Gastroesophageal sphincter (tissue), 4 donors: ENCODE results near the gene FAM120A. TPM values are rescaled to one million over a fixed set of nuclear protein-coding genes. Genes with fewer than 3 reads are reported as not detected.

ENCODE experiments used
- ATAC-seq: fragments of 150-250 bp; one replicate; pipeline ENCODE4 v1.9.1; 2016; ENCODE audit warnings: mild to moderate bottlenecking, moderate library complexity
- H3K27ac ChIP-seq, 4 donors: fragments of 200-600 bp; sonication (generic) in 3 of 4; 1 replicate in 3 of 4; 2 replicates in 1 of 4; pipeline ENCODE4 v1.5.1; 2016 to 2019
- H3K27me3 ChIP-seq: fragments of 200-600 bp; sonication (generic); one replicate; pipeline ENCODE4 v1.5.1; 2019
- H3K36me3 ChIP-seq, 2 donors: fragments of 200-600 bp; sonication (generic); one replicate each; pipeline ENCODE4 v1.5.1; 2019; ENCODE audit warnings: control low read depth in 1 of 2
- H3K4me1 ChIP-seq, 3 donors: fragments of 200-600 bp; sonication (generic); 1 replicate in 2 of 3; 2 replicates in 1 of 3; pipeline ENCODE4 v1.5.1; 2016 to 2019; ENCODE audit warnings: control low read depth in 2 of 3
- H3K4me3 ChIP-seq, 2 donors: fragments of 200-600 bp; sonication (generic); one replicate each; pipeline ENCODE4 v1.5.1; 2019; ENCODE audit warnings: mild to moderate bottlenecking in 1 of 2, moderate library complexity in 1 of 2
- H3K9me3 ChIP-seq, 3 donors: fragments of 200-600 bp; sonication (generic); one replicate each; pipeline ENCODE4 v1.5.1; 2017 to 2019; ENCODE audit warnings: control low read depth in 2 of 3
- EP300 ChIP-seq: sonication (generic); formaldehyde crosslinking; IDR thresholded peaks from one replicate; pipeline ENCODE4 v1.6.1; 2017; ENCODE audit warnings: antibody characterized with exemption, mild to moderate bottlenecking
- POLR2A ChIP-seq, 2 donors: fragments of 450-650 bp; IDR thresholded peaks; one replicate each; pipeline ENCODE4 v1.6.1; 2017; ENCODE audit warnings: antibody characterized with exemption in 2 of 2, mild to moderate bottlenecking in 2 of 2, moderate library complexity in 1 of 2
- POLR2AphosphoS5 ChIP-seq: sonication (generic); formaldehyde crosslinking; IDR thresholded peaks from one replicate; pipeline ENCODE4 v1.6.1; 2017; ENCODE audit warnings: antibody characterized with exemption
- WGBS, 2 donors: methylation state at CpG; one replicate each; pipeline ENCODE4 v1.1.5; 2018; ENCODE audit warnings: low coverage in 1 of 2; 5-methylcytosine and 5-hydroxymethylcytosine counted together
- total RNA-seq, 4 donors: library from RNA; depleted of rRNA; stranded (reverse); fragments of >200 nt; gene quantifications; one replicate each; pipeline ENCODE4 v1.1.0, GENCODE V29; 2016
- TF ChIP-seq, protein P1 (sequence below), 4 experiments: fragments of 200-600 bp in 2 of 4; fragments of 450-650 bp in 2 of 4; sonication (generic) in 1 of 4; IDR thresholded peaks; one replicate each; pipeline ENCODE4 v1.5.1; 2017 to 2019; ENCODE audit warnings: antibody characterized with exemption in 4 of 4, mild to moderate bottlenecking in 2 of 4, moderate library complexity in 2 of 4

FAM120A gene
- total RNA-seq, 4 donors from 2014 or later = 68.6 to 116 (median 75.7) TPM

DNA sequence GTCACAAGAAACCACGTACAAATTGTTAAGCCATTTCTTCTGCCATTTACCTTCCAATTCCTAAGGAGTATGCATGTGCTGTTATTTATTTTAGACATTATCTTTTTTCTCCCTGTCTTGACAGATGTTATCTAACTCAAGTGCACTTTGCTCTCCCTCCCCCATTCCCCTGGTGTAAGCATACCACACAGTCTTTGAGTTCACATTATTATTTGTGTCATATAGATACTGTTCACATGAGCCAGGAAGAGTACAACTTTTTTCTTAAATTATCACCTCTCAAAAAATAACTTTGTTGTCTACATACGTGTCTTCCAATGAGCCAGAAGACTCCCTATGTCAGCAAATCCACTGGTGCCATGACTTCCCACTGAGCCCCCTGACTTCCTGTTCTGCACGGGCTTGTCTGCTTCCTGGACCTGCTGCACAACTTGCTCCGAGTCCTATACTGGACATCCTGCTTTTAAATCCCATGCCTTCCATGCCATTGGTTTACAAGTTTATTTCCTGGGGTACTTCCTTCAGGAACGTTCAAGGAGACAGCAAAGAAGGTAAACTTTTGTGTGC lies 19.9 kb upstream of the FAM120A start:
- no peak for ATAC-seq
- Histone ChIP-seq H3K9me3 (no peaks in the 10 kb centered on the region), H3K27me3 (no peaks in the 10 kb centered on the region), H3K4me3 (no peak overlapping the region), H3K27ac (no peak overlapping the region), H3K4me1 (no peaks in the 10 kb centered on the region), H3K36me3 (no peaks in the 10 kb centered on the region)
- WGBS, 2 donors = 42 to 57% methylated on average over 4 to 5 of the region's 5 CpGs
- TF ChIP-seq EP300 = no peak
- TF ChIP-seq, protein P1, sequence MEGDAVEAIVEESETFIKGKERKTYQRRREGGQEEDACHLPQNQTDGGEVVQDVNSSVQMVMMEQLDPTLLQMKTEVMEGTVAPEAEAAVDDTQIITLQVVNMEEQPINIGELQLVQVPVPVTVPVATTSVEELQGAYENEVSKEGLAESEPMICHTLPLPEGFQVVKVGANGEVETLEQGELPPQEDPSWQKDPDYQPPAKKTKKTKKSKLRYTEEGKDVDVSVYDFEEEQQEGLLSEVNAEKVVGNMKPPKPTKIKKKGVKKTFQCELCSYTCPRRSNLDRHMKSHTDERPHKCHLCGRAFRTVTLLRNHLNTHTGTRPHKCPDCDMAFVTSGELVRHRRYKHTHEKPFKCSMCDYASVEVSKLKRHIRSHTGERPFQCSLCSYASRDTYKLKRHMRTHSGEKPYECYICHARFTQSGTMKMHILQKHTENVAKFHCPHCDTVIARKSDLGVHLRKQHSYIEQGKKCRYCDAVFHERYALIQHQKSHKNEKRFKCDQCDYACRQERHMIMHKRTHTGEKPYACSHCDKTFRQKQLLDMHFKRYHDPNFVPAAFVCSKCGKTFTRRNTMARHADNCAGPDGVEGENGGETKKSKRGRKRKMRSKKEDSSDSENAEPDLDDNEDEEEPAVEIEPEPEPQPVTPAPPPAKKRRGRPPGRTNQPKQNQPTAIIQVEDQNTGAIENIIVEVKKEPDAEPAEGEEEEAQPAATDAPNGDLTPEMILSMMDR (IDR thresholded peaks at IDR 0.05) = no peak
- no peak for TF ChIP-seq POLR2A (IDR thresholded peaks at IDR 0.05)
- no peak for TF ChIP-seq POLR2AphosphoS5

DNA sequence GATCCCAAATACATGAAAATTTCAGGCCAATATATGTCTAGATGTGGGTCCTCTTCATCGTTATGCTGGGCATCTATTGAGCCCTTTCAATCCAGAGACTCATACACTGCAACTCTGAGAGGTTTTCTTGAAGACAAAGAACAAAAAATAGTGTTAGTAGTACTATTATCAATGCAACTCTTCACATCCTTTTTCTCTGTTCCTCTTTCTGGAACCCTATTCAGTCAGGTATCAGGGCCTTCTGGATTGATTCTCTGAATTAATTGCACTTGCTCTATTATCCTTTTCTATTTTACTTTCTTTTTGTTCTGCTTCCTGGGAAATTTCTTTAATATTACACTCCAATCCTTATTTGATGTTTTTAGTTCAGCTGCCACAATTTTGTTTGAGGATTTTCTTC lies 18.5 kb upstream of the FAM120A start:
- Histone ChIP-seq H3K36me3 (no peaks in the 10 kb centered on the region), H3K27ac (no peak overlapping the region), H3K4me3 (no peak overlapping the region), H3K27me3 (no peaks in the 10 kb centered on the region), H3K4me1 (no peaks in the 10 kb centered on the region), H3K9me3 (no peaks in the 10 kb centered on the region)
- TF ChIP-seq, protein P1 (IDR thresholded peaks at IDR 0.05) = no peak
- TF ChIP-seq POLR2A (IDR thresholded peaks at IDR 0.05) (no peak), EP300 (no peak), POLR2AphosphoS5 (no peak)
- no peak for ATAC-seq
- 79 to 100% methylated on average over 1 of the region's 1 CpG for WGBS, 2 donors

DNA sequence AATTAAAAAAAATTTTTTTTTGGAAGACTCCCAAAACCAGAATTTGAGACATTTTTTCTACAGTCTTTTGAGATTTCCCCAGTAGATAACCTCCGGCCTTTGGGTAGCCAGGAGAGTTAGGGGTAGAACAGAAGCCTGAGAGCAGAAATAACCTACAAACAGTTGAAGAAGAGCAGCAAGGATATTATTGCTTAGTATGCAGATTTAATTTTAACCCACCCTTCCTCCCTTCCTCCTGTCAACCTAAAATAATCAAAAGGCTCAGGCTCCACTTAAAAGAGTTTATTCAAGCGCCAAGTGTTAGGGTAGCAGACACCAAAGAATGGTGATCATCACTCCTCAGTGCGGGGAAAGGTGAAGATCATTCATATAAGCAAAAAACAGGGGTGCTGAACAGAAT lies 17.4 kb upstream of the FAM120A start:
- Histone ChIP-seq H3K4me1 (no peaks in the 10 kb centered on the region), H3K9me3 (no peaks in the 10 kb centered on the region), H3K4me3 (no peak overlapping the region), H3K27ac (no peak overlapping the region), H3K27me3 (no peaks in the 10 kb centered on the region), H3K36me3 (no peaks in the 10 kb centered on the region)
- TF ChIP-seq POLR2A (IDR thresholded peaks at IDR 0.05) = no peak
- TF ChIP-seq EP300 = no peak
- no peak for TF ChIP-seq POLR2AphosphoS5
- TF ChIP-seq, protein P1 (IDR thresholded peaks at IDR 0.05) = no peak
- ATAC-seq = no peak
- WGBS, 2 donors = 72 to 80% methylated on average over 2 to 3 of the region's 3 CpGs

DNA sequence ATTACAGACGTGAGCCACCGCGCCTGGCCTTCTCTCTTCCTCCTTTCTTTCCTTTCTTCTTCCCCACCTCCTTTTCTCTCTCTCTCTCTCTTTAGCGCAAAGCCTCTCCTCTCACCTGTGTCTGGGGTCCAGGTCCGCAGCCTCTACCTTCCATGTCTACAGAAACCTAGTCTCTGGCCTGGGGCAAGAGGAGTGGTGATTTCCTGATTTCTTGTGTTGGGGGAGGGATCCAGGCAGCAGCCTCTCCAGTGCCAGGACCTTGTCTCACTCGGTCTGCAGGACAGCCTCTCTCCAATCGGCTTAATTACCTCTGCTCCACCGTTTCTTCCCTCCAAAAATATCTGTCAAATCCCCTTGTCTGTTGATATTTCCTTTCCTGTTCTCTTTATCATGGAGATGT lies 16.1 kb upstream of the FAM120A start:
- TF ChIP-seq, protein P1 (IDR thresholded peaks at IDR 0.05) = no peak
- no peak for TF ChIP-seq POLR2A (IDR thresholded peaks at IDR 0.05)
- TF ChIP-seq EP300 = no peak
- TF ChIP-seq POLR2AphosphoS5 = no peak
- no peak for ATAC-seq
- Histone ChIP-seq H3K4me1 (no peaks in the 10 kb centered on the region), H3K36me3 (no peaks in the 10 kb centered on the region), H3K27ac (no peak overlapping the region), H3K9me3 (no peaks in the 10 kb centered on the region), H3K27me3 (no peaks in the 10 kb centered on the region), H3K4me3 (no peak overlapping the region)
- WGBS, 2 donors = 56 to 67% methylated on average over 2 to 3 of the region's 8 CpGs

DNA sequence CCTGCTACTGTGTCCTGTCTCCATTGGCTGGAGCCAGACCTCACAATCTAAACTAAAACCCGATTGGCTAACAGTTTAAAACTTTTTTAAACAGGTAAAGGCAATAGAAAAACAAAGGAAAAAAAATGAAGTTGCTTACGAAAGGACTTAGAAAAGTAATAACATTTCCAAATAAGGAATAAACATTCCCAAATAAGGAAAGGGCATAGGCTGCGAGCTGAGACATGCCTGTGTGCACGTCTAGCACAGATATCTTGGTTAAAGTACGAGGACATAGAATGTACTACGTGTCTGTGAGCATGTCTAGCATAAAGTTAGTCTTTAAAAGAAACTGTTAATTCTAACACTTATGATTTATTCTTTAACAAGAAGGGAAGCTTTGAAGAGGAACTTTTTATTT lies 15.3 kb upstream of the FAM120A start:
- H3K27ac ChIP-seq = no peak overlapping the region
- no peak for ATAC-seq
- H3K4me3 ChIP-seq = no peak overlapping the region
- WGBS, 2 donors = 61 to 70% methylated on average over 6 of the region's 6 CpGs
- TF ChIP-seq, protein P1 (IDR thresholded peaks at IDR 0.05) = no peak
- no peak for TF ChIP-seq POLR2AphosphoS5
- no peak for TF ChIP-seq EP300
- TF ChIP-seq POLR2A (IDR thresholded peaks at IDR 0.05) = no peak
- no peaks in the 10 kb centered on the region for H3K27me3 ChIP-seq
- H3K4me1 ChIP-seq = no peaks in the 10 kb centered on the region
- H3K36me3 ChIP-seq = no peaks in the 10 kb centered on the region
- no peaks in the 10 kb centered on the region for H3K9me3 ChIP-seq
